HCT116 (cell line): Measurements from ENCODE around the gene CCSER1.

Experiments used
- ELF1 ChIP-seq: IDR thresholded peaks from 2 replicates; pipeline ENCODE4 v1.6.1; 2012; ENCODE audit warnings: low read depth, borderline replicate concordance
- EZH2 ChIP-seq: fragments of 200-600 bp; sonication (generic); IDR thresholded peaks from 2 replicates; pipeline ENCODE4 v1.6.1; 2017; ENCODE audit warnings: antibody characterized with exemption, mixed run types
- FOSL1 ChIP-seq: IDR thresholded peaks from 2 replicates; pipeline ENCODE4 v1.6.1; 2012; ENCODE audit warnings: low read depth
- POLR2A ChIP-seq: IDR thresholded peaks from 2 replicates; pipeline ENCODE4 v1.7.0; 2011; ENCODE audit warnings: borderline replicate concordance; ENCODE audit not compliant: insufficient read depth, insufficient read length; ENCODE audit errors: extremely low read depth
- POLR2AphosphoS5 ChIP-seq: IDR thresholded peaks from 2 replicates; pipeline ENCODE4 v1.6.1; 2011; ENCODE audit warnings: mild to moderate bottlenecking, low read depth, low read length, moderate library complexity
- TCF7L2 ChIP-seq: IDR thresholded peaks from 2 replicates; pipeline ENCODE4 v1.7.0; 2011; ENCODE audit warnings: borderline replicate concordance, inconsistent platforms; ENCODE audit not compliant: insufficient read depth, insufficient read length; ENCODE audit errors: extremely low read depth
- YY1 ChIP-seq: IDR thresholded peaks from 2 replicates; pipeline ENCODE4 v1.6.1; 2011; ENCODE audit warnings: low read length, low read depth, moderate library complexity, mild to moderate bottlenecking; ENCODE audit not compliant: insufficient replicate concordance; ENCODE audit errors: extremely low read depth
- ZNF274 ChIP-seq: fragments of 200-500 bp; sonication (Bioruptor generic); IDR thresholded peaks from 2 replicates; pipeline ENCODE4 v1.6.1; 2014; ENCODE audit warnings: mild to moderate bottlenecking, low read depth, low read length, inconsistent platforms
- TF ChIP-seq, protein P1 (sequence below), 3 experiments: fragments of 200-600 bp in 1 of 3; sonication (generic) in 1 of 3; IDR thresholded peaks in 2 of 3; conservative IDR thresholded peaks in 1 of 3; 2 replicates each; pipeline ENCODE4 v1.5.1; 2012 to 2017; ENCODE audit warnings: low read depth in 2 of 3, low read length in 2 of 3, antibody characterized with exemption in 1 of 3, borderline replicate concordance in 1 of 3, control low read depth in 1 of 3, mild to moderate bottlenecking in 1 of 3, mixed read lengths in 1 of 3, mixed run types in 1 of 3, moderate library complexity in 1 of 3; ENCODE audit not compliant: insufficient read depth in 1 of 3
- TF ChIP-seq, protein P2 (sequence below): IDR thresholded peaks from 2 replicates; pipeline ENCODE4 v1.6.1; 2012; ENCODE audit warnings: low read depth
- TF ChIP-seq, protein P3 (sequence below): IDR thresholded peaks from 2 replicates; pipeline ENCODE4 v1.6.1; 2012

DNA sequence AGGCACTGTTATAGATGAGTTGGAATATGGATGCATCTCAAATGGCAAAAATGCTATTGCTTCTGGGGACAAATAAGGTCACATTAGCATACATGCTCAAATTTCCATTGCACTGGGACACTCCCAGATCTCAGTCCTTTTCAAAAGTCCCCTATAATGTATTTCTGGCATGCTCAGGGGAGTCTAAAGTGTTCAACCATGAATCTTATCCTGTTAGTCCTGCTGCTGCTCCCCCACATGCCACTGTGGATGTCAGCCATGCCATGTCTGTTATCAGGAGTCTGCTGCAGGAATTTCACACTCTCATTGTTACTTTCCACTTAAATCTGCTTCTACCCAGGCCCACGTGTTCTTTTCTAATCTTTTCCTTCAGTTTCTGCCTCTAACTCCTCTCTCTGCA is 1000.6 kb downstream of the CCSER1 start:
- TF ChIP-seq TCF7L2 (no peak), POLR2A (no peak), POLR2AphosphoS5 (no peak), ZNF274 (no peak), YY1 (no peak), FOSL1 (no peak), ELF1 (no peak), EZH2 (no peak)
- TF ChIP-seq, protein P1, sequence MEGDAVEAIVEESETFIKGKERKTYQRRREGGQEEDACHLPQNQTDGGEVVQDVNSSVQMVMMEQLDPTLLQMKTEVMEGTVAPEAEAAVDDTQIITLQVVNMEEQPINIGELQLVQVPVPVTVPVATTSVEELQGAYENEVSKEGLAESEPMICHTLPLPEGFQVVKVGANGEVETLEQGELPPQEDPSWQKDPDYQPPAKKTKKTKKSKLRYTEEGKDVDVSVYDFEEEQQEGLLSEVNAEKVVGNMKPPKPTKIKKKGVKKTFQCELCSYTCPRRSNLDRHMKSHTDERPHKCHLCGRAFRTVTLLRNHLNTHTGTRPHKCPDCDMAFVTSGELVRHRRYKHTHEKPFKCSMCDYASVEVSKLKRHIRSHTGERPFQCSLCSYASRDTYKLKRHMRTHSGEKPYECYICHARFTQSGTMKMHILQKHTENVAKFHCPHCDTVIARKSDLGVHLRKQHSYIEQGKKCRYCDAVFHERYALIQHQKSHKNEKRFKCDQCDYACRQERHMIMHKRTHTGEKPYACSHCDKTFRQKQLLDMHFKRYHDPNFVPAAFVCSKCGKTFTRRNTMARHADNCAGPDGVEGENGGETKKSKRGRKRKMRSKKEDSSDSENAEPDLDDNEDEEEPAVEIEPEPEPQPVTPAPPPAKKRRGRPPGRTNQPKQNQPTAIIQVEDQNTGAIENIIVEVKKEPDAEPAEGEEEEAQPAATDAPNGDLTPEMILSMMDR (IDR thresholded peaks at IDR 0.05 in 2 of 3, conservative IDR thresholded peaks at IDR 0.05 in 1 of 3; ENCODE audit: borderline replicate concordance in 1 of 3, insufficient read depth in 1 of 3, low read depth in 2 of 3, low read length in 2 of 3): no peak
- TF ChIP-seq, protein P2, sequence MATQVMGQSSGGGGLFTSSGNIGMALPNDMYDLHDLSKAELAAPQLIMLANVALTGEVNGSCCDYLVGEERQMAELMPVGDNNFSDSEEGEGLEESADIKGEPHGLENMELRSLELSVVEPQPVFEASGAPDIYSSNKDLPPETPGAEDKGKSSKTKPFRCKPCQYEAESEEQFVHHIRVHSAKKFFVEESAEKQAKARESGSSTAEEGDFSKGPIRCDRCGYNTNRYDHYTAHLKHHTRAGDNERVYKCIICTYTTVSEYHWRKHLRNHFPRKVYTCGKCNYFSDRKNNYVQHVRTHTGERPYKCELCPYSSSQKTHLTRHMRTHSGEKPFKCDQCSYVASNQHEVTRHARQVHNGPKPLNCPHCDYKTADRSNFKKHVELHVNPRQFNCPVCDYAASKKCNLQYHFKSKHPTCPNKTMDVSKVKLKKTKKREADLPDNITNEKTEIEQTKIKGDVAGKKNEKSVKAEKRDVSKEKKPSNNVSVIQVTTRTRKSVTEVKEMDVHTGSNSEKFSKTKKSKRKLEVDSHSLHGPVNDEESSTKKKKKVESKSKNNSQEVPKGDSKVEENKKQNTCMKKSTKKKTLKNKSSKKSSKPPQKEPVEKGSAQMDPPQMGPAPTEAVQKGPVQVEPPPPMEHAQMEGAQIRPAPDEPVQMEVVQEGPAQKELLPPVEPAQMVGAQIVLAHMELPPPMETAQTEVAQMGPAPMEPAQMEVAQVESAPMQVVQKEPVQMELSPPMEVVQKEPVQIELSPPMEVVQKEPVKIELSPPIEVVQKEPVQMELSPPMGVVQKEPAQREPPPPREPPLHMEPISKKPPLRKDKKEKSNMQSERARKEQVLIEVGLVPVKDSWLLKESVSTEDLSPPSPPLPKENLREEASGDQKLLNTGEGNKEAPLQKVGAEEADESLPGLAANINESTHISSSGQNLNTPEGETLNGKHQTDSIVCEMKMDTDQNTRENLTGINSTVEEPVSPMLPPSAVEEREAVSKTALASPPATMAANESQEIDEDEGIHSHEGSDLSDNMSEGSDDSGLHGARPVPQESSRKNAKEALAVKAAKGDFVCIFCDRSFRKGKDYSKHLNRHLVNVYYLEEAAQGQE: no peak
- TF ChIP-seq, protein P3, sequence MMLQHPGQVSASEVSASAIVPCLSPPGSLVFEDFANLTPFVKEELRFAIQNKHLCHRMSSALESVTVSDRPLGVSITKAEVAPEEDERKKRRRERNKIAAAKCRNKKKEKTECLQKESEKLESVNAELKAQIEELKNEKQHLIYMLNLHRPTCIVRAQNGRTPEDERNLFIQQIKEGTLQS: no peak
